ENCODE measurements around the gene PTPRN2. TPM values are rescaled to one million over a fixed set of nuclear protein-coding genes. Genes with fewer than 3 reads are reported as not detected.
A peak's percentile ranks its signal among the peaks of the same experiment; 100 is the strongest.

Gene PTPRN2
- total and polyA plus RNA-seq, 2 of the 13 experiments (the other 11 are each of a cell fraction or from before 2014, with no cell fraction given) = 2.5 to 24.2 TPM

- TF ChIP-seq ZNF446 (CRISPR knock-in tag; IDR thresholded peaks at IDR 0.05) = no peak
- no peak for TF ChIP-seq ZNF451 (CRISPR knock-in tag; IDR thresholded peaks at IDR 0.05)
- no peak for TF ChIP-seq ZNF367 (CRISPR knock-in tag; IDR thresholded peaks at IDR 0.05; ENCODE audit: borderline replicate concordance)
- TF ChIP-seq SUZ12 (IDR thresholded peaks at IDR 0.05; ENCODE audit: low read depth, low read length) = no peak
- no peak for TF ChIP-seq NFKBIZ (CRISPR knock-in tag; IDR thresholded peaks at IDR 0.05)
- TF ChIP-seq ZSCAN5A (CRISPR knock-in tag; IDR thresholded peaks at IDR 0.05; ENCODE audit: borderline replicate concordance) = no peak
- no peak for TF ChIP-seq CEBPG (CRISPR knock-in tag; IDR thresholded peaks at IDR 0.05)
- TF ChIP-seq ZNF292 (CRISPR knock-in tag; IDR thresholded peaks at IDR 0.05; ENCODE audit: borderline replicate concordance, low read depth) = peak; percentile 85; the same call in 1 of the 2 replicates
- 0 out of 2 replicates have a peak, but pooled peaks have one; percentile 10 for TF ChIP-seq ZNF83 (CRISPR knock-in tag; IDR thresholded peaks at IDR 0.05; ENCODE audit: borderline replicate concordance)
- no peak for TF ChIP-seq ZBTB7B (CRISPR knock-in tag; IDR thresholded peaks at IDR 0.05)
- peak; percentile 24; the same call in 1 of the 2 replicates for TF ChIP-seq GABPA (IDR thresholded peaks at IDR 0.05; ENCODE audit: low read depth, low read length)
- TF ChIP-seq GABPA (CRISPR knock-in tag; IDR thresholded peaks at IDR 0.05; ENCODE audit: low read depth) = peak; percentile 51
- no peak for TF ChIP-seq GPN1 (CRISPR knock-in tag; IDR thresholded peaks at IDR 0.05; ENCODE audit: borderline replicate concordance)
- no peak for TF ChIP-seq U2AF1 (optimal IDR thresholded peaks at IDR 0.05; ENCODE audit: low read depth, low read length)
- no peak for TF ChIP-seq TRIM24 (CRISPR knock-in tag; IDR thresholded peaks at IDR 0.05)
- no peak for TF ChIP-seq RFXAP (CRISPR knock-in tag; IDR thresholded peaks at IDR 0.05; ENCODE audit: borderline replicate concordance)
- TF ChIP-seq HIVEP1 (CRISPR knock-in tag; IDR thresholded peaks at IDR 0.05) = no peak
- 0 out of 2 replicates have a peak, but pooled peaks have one; percentile 16 for TF ChIP-seq STAG1 (CRISPR knock-in tag; IDR thresholded peaks at IDR 0.05)
- no peak for TF ChIP-seq ZNF562 (CRISPR knock-in tag; IDR thresholded peaks at IDR 0.05; ENCODE audit: borderline replicate concordance)
- no peak for TF ChIP-seq ZNF414 (CRISPR knock-in tag; IDR thresholded peaks at IDR 0.05)
- peak; percentile 61; the same call in 1 of the 2 replicates for TF ChIP-seq HNF1B (CRISPR knock-in tag; IDR thresholded peaks at IDR 0.05)
Measured at GRCh38 chr7:157568770-157569584, 1018.6 kb downstream of the PTPRN2 start (continued).
